Measurements from ENCODE around the gene MGAT3. TPM values are rescaled to one million over a fixed set of nuclear protein-coding genes. Genes with fewer than 3 reads are reported as not detected.

Gene MGAT3
- total RNA-seq, 1 experiment from 2014 or later = 0.57 TPM

DNA sequence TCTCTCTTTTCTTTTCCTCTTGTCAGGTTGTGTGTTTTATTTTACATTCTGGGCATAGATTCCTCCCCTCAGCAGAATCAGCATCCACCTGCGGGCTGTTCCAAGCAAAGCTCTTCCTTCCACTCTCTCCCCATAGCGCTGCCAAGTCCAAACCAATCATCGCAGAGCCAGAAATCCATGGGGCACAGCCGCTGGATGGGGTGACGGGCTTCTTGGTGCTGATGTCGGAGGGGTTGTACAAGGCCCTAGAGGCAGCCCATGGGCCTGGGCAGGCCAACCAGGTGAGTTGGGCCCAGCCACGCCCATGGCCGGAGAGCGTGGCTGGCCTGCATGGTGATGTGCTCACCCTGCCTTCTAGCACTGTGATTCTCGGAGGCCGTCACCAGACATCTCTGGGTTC, 35.1 kb upstream of the MGAT3 start:
- no peak overlapping the region for H3K4me3 ChIP-seq (ENCODE audit: low read depth in 2 of 2, low read length in 2 of 2)
- H3K36me3 ChIP-seq (ENCODE audit: control insufficient read depth, insufficient read depth, low read length) = 0 out of 2 replicates have a peak, but pooled peaks cover 3% of the 10 kb centered on the region
- in situ Hi-C loops (cut with HindIII; ENCODE audit: low pct_unique_long_range_greater_than_20kb, low sequenced_read_pairs) = no loop called here
- no peak for DNase-seq (ENCODE audit: low read depth, low spot score)
- H3K27me3 ChIP-seq (ENCODE audit: control insufficient read depth, insufficient read depth, low read length) = no peaks in the 10 kb centered on the region
- CTCF ChIA-PET = no interaction called here
- intact Hi-C loops (cut with micrococcal nuclease; ENCODE audit: unreplicated experiment) = no loop called here
- H3K4me1 ChIP-seq (ENCODE audit: control insufficient read depth, insufficient read depth, low read length) = no peaks in the 10 kb centered on the region
- H3K9me3 ChIP-seq (ENCODE audit: control insufficient read depth, insufficient read depth, low read depth, low read length) = no peaks in the 10 kb centered on the region
- ATAC-seq = no peak
- BruUV-seq (replicated peaks) = no TSS peak
- POLR2A ChIA-PET = no interaction called here
- TF ChIP-seq SIN3A (IDR thresholded peaks at IDR 0.05; ENCODE audit: borderline replicate concordance, insufficient read depth, low read depth, low read length) (no peak), TCF7L2 (IDR thresholded peaks at IDR 0.05; ENCODE audit: low read depth, low read length) (no peak), POLR2AphosphoS5 (IDR thresholded peaks at IDR 0.05; ENCODE audit: low read depth, low read length) (no peak)
- TF ChIP-seq, protein P1, sequence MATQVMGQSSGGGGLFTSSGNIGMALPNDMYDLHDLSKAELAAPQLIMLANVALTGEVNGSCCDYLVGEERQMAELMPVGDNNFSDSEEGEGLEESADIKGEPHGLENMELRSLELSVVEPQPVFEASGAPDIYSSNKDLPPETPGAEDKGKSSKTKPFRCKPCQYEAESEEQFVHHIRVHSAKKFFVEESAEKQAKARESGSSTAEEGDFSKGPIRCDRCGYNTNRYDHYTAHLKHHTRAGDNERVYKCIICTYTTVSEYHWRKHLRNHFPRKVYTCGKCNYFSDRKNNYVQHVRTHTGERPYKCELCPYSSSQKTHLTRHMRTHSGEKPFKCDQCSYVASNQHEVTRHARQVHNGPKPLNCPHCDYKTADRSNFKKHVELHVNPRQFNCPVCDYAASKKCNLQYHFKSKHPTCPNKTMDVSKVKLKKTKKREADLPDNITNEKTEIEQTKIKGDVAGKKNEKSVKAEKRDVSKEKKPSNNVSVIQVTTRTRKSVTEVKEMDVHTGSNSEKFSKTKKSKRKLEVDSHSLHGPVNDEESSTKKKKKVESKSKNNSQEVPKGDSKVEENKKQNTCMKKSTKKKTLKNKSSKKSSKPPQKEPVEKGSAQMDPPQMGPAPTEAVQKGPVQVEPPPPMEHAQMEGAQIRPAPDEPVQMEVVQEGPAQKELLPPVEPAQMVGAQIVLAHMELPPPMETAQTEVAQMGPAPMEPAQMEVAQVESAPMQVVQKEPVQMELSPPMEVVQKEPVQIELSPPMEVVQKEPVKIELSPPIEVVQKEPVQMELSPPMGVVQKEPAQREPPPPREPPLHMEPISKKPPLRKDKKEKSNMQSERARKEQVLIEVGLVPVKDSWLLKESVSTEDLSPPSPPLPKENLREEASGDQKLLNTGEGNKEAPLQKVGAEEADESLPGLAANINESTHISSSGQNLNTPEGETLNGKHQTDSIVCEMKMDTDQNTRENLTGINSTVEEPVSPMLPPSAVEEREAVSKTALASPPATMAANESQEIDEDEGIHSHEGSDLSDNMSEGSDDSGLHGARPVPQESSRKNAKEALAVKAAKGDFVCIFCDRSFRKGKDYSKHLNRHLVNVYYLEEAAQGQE (IDR thresholded peaks at IDR 0.05; ENCODE audit: insufficient read depth in 1 of 2, low read depth in 2 of 2, low read length in 1 of 2) = no peak
- TF ChIP-seq, protein P2, sequence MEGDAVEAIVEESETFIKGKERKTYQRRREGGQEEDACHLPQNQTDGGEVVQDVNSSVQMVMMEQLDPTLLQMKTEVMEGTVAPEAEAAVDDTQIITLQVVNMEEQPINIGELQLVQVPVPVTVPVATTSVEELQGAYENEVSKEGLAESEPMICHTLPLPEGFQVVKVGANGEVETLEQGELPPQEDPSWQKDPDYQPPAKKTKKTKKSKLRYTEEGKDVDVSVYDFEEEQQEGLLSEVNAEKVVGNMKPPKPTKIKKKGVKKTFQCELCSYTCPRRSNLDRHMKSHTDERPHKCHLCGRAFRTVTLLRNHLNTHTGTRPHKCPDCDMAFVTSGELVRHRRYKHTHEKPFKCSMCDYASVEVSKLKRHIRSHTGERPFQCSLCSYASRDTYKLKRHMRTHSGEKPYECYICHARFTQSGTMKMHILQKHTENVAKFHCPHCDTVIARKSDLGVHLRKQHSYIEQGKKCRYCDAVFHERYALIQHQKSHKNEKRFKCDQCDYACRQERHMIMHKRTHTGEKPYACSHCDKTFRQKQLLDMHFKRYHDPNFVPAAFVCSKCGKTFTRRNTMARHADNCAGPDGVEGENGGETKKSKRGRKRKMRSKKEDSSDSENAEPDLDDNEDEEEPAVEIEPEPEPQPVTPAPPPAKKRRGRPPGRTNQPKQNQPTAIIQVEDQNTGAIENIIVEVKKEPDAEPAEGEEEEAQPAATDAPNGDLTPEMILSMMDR (IDR thresholded peaks at IDR 0.05) = no peak
- no peak overlapping the region for H3K27ac ChIP-seq (ENCODE audit: low read length)

DNA sequence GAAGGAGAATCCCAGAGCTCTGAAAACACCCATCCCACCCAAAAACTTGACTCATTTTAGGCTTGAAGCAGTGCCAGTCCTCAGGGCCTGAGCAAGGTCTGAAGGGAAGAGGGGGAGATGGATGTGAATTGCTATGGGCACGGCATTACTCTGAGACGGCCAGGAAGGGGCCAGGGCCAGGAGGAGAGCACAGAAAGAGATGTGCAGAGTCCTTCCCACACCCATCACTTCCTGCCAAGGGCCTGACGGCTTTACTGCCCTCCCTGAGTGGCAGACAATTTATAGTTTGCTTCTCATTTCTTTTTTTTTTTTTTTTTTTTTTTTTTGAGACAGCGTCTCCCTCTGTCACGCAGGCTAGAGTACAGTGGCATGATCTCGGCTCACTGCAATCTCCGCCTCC, 34.7 kb upstream of the MGAT3 start:
- no TSS peak for BruUV-seq (replicated peaks)
- in situ Hi-C loops (cut with HindIII; ENCODE audit: low pct_unique_long_range_greater_than_20kb, low sequenced_read_pairs) = no loop called here
- no peak for TF ChIP-seq POLR2AphosphoS5 (IDR thresholded peaks at IDR 0.05; ENCODE audit: low read depth, low read length)
- TF ChIP-seq, protein P1 (IDR thresholded peaks at IDR 0.05; ENCODE audit: insufficient read depth in 1 of 2, low read depth in 2 of 2, low read length in 1 of 2) = no peak
- no peak for TF ChIP-seq TCF7L2 (IDR thresholded peaks at IDR 0.05; ENCODE audit: low read depth, low read length)
- TF ChIP-seq, protein P2 (IDR thresholded peaks at IDR 0.05) = no peak
- no peak for TF ChIP-seq SIN3A (IDR thresholded peaks at IDR 0.05; ENCODE audit: borderline replicate concordance, insufficient read depth, low read depth, low read length)
- no peaks in the 10 kb centered on the region for H3K4me1 ChIP-seq (ENCODE audit: control insufficient read depth, insufficient read depth, low read length)
- H3K9me3 ChIP-seq (ENCODE audit: control insufficient read depth, insufficient read depth, low read depth, low read length) = no peaks in the 10 kb centered on the region
- no peak for ATAC-seq
- H3K27me3 ChIP-seq (ENCODE audit: control insufficient read depth, insufficient read depth, low read length) = no peaks in the 10 kb centered on the region
- no peak for DNase-seq (ENCODE audit: low read depth, low spot score)
- no peak overlapping the region for H3K27ac ChIP-seq (ENCODE audit: low read length)
- intact Hi-C loops (cut with micrococcal nuclease; ENCODE audit: unreplicated experiment) = no loop called here
- H3K4me3 ChIP-seq (ENCODE audit: low read depth in 2 of 2, low read length in 2 of 2) = no peak overlapping the region
- CTCF ChIA-PET = no interaction called here
- POLR2A ChIA-PET = no interaction called here
- H3K36me3 ChIP-seq (ENCODE audit: control insufficient read depth, insufficient read depth, low read length) = peaks cover 3% of the 10 kb centered on the region; the same call in 1 of the 2 replicates
